Anterior cingulate cortex (tissue), 58 donors: ENCODE data around the gene ELAPOR1.

ENCODE experiments used
- DNase-seq, 58 donors: peaks; one replicate each; lab custom pipeline; 2025; lab: John Stamatoyannopoulos, UW

ELAPOR1 gene

DNA sequence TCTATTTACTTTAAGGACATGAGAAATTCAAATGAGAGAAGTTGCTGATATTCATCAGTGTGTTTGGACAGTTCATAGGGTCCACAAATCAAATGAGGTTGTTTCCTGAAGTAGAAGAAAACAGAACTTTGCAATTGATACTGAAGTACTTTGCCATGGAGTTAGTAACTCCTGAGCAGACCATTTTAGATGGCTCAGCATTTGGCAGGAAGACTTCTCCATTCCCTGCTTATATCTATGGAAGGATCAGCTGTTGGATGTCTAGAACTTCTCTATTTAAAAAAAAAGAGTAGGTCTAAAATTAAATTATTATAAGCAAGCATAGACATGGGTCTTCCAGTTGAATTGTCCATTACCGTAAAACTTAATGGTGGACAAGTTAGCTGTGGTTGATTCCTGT is 18.3 kb upstream of the ELAPOR1 start:
- no peak for DNase-seq

GRCh38 chr1:109096120-109096519 is 17.8 kb upstream of the ELAPOR1 start:
- no peak for DNase-seq

DNA sequence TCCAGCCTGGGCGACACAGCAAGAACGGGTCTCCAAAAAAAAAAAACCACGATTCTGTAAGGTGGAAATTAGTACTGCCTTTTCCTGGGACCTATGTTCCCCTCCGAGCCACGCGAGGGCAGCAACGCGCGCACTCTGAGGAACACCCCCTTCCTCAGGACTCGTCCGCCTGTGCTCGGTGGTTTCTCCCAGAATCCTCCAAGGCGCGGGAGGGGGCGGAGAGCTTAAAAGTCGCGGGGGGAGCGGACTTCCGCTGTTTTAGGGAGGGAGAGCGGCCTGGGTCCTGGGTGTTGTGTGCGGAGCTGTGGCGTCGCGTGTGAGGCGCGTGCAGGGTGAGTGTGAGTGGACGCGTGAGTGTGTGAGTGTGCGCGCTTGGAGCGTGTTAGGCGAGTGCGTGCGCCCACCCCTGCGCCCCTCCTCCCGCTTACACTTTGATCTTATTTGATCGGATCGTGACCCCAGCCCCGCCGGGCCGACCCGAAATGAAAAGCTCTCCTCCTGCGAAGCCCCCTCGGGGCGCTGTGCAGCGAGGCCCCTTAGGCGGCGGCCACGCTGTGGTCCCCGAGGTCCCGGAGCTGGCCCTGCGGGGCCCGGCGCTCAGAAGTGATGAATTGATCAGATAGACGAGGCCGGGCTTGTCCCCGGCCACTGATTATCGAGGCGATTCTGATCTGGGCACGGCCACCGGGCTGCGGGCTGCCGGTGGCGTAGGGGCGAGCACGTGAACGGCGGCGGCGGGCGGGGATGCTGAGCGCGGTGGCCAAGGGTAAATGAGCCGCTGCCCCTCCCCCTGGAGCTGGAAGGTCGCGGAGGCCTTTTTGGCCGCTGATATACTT is 13.8 kb upstream of the ELAPOR1 start:
- peak; percentile 70 to 97 (median 92) for DNase-seq

DNA sequence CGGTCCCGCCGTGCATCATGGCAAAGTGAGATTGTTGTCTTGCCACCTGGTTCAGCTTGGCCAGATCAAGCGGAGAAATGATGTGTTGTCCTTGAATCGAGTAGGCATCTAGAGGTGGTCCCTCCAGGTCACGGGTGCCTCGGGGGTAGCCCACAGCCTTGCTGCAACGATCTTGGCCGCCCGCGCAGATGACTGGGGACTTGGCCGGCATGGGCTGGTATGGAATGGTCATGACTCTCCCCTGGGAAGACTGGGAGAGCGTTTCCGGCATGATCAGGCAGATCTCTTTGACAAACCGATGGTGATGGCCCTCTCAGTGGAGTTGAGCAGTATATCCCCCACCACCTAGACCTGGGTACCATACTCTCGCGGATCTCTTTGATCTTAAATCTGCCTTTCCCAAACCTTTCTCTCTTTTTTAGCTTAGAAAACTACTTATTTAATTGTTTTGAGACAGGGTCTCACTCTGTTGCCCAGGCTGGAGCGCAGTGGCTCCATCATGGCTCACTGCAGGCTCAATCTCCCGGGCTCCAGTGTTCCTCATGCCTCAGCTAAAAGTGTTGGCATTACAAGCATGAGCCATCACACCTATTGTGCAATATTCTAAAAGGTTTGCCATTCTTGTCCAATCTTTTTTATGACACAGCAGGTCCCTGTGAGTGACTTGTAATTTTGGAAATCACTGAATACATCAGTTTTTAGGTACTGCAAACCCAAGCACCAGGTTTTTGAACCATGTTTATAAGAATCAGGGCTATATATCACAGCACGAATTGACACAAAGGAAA is 9.4 kb upstream of the ELAPOR1 start:
- no peak for DNase-seq

DNA sequence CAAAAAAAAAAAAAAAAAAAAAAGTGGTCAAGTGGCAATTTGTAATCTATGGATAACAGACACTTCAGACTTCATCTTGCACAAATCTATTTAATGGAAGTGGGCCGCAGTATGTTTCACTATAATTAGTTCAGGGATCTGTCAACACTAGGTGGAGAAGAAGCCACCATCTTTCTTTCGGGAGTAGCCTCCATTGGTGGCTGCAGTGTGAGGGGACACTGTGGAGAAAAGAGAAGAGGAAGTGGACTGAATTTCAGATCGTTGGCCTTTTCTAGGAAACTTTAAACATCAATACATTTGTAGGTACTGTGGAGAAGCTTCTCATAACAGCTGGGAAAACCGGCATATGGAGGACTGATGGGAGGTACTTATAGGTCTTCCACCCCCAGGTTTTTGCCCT is 8.0 kb upstream of the ELAPOR1 start:
- no peak for DNase-seq

- no peak for DNase-seq
These were observed 6.1 kb upstream of the ELAPOR1 start for GRCh38 chr1:109107785-109108184.

DNA sequence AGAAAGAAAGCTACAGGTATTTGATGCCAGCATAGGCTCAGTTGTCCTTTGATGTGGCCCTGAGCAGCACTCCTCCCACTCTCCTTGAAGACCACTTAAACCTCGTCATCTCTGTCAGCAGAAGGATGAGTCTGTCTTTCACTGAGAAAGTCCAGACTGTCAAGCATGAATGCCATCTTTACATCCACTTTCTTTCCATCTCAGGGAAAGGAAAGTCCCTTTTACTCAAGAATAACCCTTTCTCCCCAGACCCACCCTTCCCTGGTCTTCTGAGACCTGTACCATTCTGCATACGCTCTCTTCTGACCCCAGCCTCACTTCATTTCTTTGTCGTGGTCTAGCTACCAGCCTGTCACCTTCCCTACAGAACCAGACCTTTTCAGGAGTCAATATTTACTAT is 4.0 kb upstream of the ELAPOR1 start:
- DNase-seq: no peak

GRCh38 chr1:109111386-109112055 is 2.4 kb upstream of the ELAPOR1 start:
- DNase-seq: peak in 19 of 58 donors; percentile 2 to 56 (median 13)

DNA sequence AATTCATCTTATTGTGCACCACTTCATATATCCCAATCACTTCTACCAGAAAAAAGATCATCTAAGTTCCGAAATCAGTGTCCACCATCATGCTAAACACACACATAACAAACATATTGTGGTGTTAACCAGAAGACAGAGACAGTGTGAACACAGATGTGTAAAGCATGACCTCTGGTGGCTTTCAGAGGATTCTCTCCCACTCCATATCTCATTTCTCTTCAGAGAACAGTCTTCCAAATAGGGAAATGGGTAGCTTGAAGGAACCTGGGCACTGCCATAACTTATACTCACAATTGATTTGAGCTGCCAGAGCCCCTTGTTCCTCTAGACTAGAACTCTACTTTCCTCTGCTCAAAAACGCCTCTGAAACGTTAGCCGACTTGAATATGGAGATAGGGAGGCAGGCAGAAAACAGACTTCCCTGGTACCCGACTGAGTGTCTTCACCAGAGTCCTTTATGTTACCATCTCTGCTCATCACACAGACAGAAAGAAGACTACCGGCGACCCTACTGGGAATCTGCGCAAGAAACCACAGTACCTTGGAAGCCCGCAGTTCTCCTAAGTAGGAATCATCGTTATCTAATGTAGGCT is 1.8 kb upstream of the ELAPOR1 start:
- peak in 6 of 58 donors; percentile 6 to 61 (median 33) for DNase-seq

- DNase-seq: peak; percentile 40 to 96 (median 85)
These were observed 1.1 kb upstream of the ELAPOR1 start for GRCh38 chr1:109112652-109113285.

DNA sequence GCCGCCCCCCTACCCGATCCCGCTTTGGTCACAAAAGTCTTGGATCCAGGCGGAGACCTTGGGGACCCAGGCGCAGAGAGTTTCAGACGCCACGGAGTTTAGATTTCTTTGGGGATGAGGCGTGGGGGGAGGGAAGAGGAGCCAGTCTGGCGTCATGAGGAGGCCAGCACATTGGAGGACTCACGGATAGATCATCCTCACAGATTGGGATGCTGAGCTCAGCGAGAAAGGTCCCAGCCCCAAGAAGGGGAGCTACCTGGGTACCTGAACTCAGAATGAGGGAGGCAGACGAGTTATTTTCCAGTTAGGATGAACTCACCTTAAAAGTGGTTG is 393 bp downstream of the ELAPOR1 start:
- DNase-seq: peak in 14 of 58 donors; percentile 2 to 65 (median 43)

DNA sequence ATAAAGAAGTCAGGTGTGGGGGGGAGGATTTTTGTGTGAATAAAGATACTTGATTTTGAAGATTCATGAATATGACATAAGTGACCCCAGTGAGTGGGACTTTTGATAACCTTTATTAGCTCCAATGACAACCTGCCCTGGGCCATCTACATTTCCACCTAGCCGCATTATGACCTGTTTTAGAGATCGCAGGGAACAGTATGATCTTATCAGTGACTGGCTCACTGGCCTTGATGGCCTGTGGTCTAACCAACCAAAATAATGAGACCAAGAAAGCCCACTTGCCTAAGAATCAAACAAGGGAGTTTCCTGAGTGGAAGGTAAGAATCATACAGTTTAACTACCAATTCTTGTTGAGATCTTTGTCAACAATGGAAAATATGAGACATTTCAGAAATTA is 1.8 kb downstream of the ELAPOR1 start:
- DNase-seq: no peak

DNA sequence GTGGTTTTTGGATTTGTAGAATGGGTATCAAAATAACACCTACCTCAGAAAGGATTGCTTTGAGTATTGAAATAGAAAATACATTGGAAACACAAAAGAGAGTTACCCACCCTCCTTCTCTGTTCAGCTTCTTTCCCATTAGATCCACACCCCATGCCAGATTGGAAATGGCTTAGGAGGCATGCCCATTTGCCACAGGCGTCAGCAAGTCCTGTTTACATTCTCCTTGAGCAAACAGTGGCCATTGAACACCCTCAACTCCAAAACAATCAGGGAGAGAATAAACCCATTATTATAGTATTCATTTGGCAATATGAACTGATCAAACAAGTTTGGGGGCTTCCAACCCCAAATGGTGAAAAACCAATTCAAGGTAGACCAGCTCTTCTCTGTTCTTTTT is 2.4 kb downstream of the ELAPOR1 start:
- no peak for DNase-seq

- DNase-seq: no peak
These were observed 4.2 kb downstream of the ELAPOR1 start for GRCh38 chr1:109118089-109118488.

DNA sequence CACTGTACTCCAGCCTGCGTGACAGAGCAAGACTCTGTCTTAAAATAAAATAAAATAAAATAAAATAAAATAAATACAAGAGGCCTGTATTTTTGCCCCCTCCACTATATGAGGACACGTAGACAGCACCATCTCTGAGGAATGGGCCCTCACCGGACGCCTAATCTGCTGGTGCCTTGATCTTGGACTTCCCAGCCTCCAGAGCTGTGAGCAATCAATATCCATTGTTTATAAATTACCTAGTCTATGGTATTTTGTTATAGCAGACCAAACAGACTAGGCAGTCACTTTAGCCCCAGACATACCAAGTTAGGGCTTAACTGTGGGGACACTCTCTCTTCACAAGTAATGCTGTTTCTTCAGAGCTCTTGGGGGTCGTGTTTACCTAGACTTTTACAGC is 6.4 kb downstream of the ELAPOR1 start:
- no peak for DNase-seq

GRCh38 chr1:109131059-109131458 is 17.1 kb downstream of the ELAPOR1 start:
- no peak for DNase-seq

DNA sequence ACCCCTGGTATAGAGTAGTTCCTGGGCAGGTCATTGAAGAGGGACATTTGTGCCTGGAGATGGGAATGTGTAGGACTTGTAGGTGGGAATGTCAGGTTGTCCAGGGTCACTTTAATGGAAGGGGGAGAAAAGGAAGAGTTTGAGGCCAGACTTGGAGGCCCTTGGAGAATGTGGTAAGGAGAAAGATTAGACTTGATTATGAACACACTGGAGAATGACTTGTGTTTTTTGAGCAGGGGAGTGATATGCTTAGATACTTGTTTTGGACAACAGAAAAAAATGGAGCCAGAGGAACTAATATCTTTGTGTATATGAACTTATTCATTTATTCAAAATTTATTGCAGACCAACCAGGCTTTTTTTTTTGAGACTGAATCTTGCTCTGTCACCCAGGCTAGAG is 17.9 kb downstream of the ELAPOR1 start:
- DNase-seq: no peak

DNA sequence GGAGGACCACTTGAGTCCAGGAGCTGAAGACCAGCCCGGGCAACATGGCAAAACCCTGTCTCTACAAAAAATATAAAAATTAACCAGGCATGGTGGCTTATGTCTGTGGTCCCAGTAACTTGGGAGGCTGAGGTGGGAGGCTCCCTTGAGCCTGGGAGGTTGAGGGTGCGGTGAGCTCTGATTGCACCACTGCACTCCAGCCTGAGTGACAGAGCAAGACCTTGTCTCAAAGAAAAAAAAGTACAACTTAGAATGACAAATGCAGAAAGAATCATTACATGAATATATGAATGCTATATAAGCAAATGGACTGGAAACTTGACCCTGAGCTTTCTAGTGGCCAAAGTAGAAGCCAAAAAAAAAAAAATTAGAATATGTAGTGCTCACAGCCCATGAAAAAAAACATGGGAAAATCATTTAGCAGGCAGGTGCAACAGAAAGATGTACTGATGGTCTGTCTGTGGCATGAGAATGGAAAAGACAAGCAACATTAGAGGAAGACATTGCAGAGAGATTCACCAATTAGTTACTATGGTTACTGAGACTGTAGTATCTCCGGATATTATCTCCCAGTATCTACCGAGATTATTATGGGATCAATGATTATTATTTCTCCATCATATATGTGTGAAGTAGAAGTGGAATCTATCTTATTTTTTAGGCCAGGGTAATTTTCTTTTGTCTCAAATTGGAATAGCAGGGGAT is 19.2 kb downstream of the ELAPOR1 start:
- DNase-seq: no peak

- DNase-seq: peak in 41 of 58 donors; percentile 2 to 79 (median 33)
These were observed 19.9 kb downstream of the ELAPOR1 start for GRCh38 chr1:109133815-109134214.

- DNase-seq: no peak
These were observed 20.5 kb downstream of the ELAPOR1 start for GRCh38 chr1:109134423-109134822.
